K562 (cell line): ENCODE measurements around the gene FAM117B. TPM values are rescaled to one million over a fixed set of nuclear protein-coding genes. Genes with fewer than 3 reads are reported as not detected.

Experiments used
- CREB3L1 ChIP-seq: fragments of 450-650 bp; IDR thresholded peaks from 2 replicates; pipeline ENCODE4 v1.6.1; 2014; ENCODE audit warnings: low read depth, mild to moderate bottlenecking, moderate library complexity, borderline replicate concordance
- E2F3 ChIP-seq: fragments of 250-450 bp; sonication (Bioruptor Pico); IDR thresholded peaks from 2 replicates; pipeline ENCODE4 v1.4.0; 2020; ENCODE audit warnings: mild to moderate bottlenecking
- HNRNPLL ChIP-seq: fragments of 200-400 bp; formaldehyde crosslinking; IDR thresholded peaks from 2 replicates; pipeline ENCODE4 v1.6.1; 2017; ENCODE audit warnings: low read length, low read depth, mild to moderate bottlenecking; ENCODE audit not compliant: poor library complexity, severe bottlenecking
- RAD51 ChIP-seq: fragments of 450-650 bp; IDR thresholded peaks from 2 replicates; pipeline ENCODE4 v1.7.1; 2016; ENCODE audit warnings: low read depth, mild to moderate bottlenecking, borderline replicate concordance
- SRSF7 ChIP-seq: fragments of 200-400 bp; formaldehyde crosslinking; optimal IDR thresholded peaks from 2 replicates; pipeline ENCODE3; 2017; ENCODE audit warnings: mild to moderate bottlenecking, low read depth, low read length
- TARDBP ChIP-seq: fragments of 450-650 bp; IDR thresholded peaks from 2 replicates; pipeline ENCODE4 v1.6.1; 2016
- TCF15 ChIP-seq: fragments of 250-450 bp; sonication (Bioruptor Pico); IDR thresholded peaks from 2 replicates; pipeline ENCODE4 v1.8.0; 2022; ENCODE audit warnings: moderate library complexity, mild to moderate bottlenecking, inconsistent platforms
- THRB ChIP-seq: fragments of 450-650 bp; formaldehyde crosslinking; conservative IDR thresholded peaks from 2 replicates; pipeline ENCODE4 v1.4.0; 2022; ENCODE audit warnings: mild to moderate bottlenecking, missing genetic modification characterization
- ZBTB7A ChIP-seq: IDR thresholded peaks from 2 replicates; pipeline ENCODE4 v1.6.1; 2011; ENCODE audit warnings: low read depth, mild to moderate bottlenecking, low read length, moderate library complexity, borderline replicate concordance; ENCODE audit not compliant: control insufficient read depth
- ZNF589 ChIP-seq: fragments of 200-800 bp; sonication (Bioruptor generic); IDR thresholded peaks from 2 replicates; pipeline ENCODE4 v1.6.1; 2016; ENCODE audit warnings: low read depth, missing genetic modification characterization, missing compliant biosample characterization
- ZNF592 ChIP-seq: fragments of 450-650 bp; IDR thresholded peaks from 2 replicates; pipeline ENCODE4 v1.6.1; 2017; ENCODE audit warnings: antibody characterized with exemption, mild to moderate bottlenecking
- polyA plus RNA-seq, 8 experiments: library from polyadenylated mRNA; depleted of rRNA in 4 of 8; stranded (reverse) in 5 of 8; unstranded in 3 of 8; fragments of >200 nt; fragmentation: Nextera tagmentation in 2 of 8; fragmentation: Illumina TruSeq in 1 of 8; extraction: Ambion mirVana in 2 of 8; extraction: Trizol in 1 of 8; gene quantifications; 2 replicates each; pipeline versions ENCODE4 v1.2.1 to v1.2.3, GENCODE V29; 2011 to 2014; ENCODE audit warnings: inconsistent platforms in 1 of 8, missing spikeins in 1 of 8
- total RNA-seq, 7 experiments: library from RNA; depleted of rRNA in 6 of 7; stranded (reverse); fragments of >200 nt in 6 of 7; fragmentation: Illumina TruSeq in 2 of 7; extraction: Trizol in 2 of 7; gene quantifications; 2 replicates each; pipeline versions ENCODE4 v1.2.1 to v1.2.3, GENCODE V29; 2011 to 2021; ENCODE audit warnings: low replicate concordance in 1 of 7
- TF ChIP-seq, protein P1 (sequence below): fragments of 450-650 bp; formaldehyde crosslinking; IDR thresholded peaks from 2 replicates; pipeline ENCODE4 v1.4.0; 2020; ENCODE audit warnings: mild to moderate bottlenecking, moderate library complexity
- TF ChIP-seq, protein P2 (sequence below): fragments of 250-450 bp; sonication (Bioruptor Pico); IDR thresholded peaks from 2 replicates; pipeline ENCODE4 v1.4.0; 2020; ENCODE audit warnings: mild to moderate bottlenecking, moderate library complexity, borderline replicate concordance

The FAM117B gene
- total and polyA plus RNA-seq, 9 of the 15 experiments (the other 6 are each of a cell fraction or from before 2014, with no cell fraction given): 1.6 to 5.2 (median 2.6) TPM

DNA sequence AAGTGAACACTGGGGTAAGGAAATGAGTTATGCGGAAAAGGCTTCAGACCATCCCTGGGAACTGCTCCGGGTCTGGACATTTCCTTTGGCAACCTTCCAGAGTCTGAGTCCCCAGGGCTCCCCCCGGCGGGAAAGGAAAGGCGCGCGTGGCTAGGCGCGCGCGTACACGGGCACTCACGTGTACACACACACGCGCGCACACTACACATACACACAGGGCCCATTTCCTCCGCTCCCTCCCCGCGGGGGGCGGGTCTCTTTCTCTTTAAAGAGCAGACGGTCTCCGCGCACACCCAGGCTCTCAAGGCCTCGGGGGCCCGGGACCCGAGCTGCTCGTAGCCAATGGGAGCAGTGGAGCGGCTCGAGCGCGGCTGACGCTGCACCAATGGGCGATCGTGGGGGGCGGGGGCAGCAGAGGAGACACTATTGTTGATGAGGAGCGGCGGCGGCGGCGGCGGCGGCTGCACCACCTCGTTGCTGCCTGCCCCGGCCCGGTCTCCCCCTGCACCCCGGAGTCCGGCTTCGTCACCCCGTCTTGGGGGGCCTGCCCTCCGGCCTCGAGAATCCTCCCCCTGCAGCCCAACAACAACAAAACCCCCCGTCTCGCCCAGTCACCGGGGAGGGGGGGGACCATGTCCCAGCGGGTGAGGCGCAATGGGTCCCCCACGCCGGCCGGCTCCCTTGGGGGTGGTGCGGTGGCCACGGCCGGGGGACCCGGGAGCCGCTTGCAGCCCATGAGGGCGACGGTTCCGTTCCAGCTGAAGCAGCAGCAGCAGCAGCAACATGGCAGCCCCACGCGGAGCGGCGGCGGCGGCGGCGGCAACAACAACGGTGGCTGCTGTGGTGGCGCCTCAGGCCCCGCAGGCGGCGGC lies at the start of gene FAM117B (continued):
- no peak for TF ChIP-seq SRSF7
- TF ChIP-seq TCF15 (CRISPR knock-in tag): no peak
- peak; percentile 81; the same call in 1 of the 2 replicates for TF ChIP-seq TARDBP
- TF ChIP-seq, protein P1, sequence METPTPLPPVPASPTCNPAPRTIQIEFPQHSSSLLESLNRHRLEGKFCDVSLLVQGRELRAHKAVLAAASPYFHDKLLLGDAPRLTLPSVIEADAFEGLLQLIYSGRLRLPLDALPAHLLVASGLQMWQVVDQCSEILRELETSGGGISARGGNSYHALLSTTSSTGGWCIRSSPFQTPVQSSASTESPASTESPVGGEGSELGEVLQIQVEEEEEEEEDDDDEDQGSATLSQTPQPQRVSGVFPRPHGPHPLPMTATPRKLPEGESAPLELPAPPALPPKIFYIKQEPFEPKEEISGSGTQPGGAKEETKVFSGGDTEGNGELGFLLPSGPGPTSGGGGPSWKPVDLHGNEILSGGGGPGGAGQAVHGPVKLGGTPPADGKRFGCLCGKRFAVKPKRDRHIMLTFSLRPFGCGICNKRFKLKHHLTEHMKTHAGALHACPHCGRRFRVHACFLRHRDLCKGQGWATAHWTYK (CRISPR knock-in tag): no peak
- TF ChIP-seq, protein P2, sequence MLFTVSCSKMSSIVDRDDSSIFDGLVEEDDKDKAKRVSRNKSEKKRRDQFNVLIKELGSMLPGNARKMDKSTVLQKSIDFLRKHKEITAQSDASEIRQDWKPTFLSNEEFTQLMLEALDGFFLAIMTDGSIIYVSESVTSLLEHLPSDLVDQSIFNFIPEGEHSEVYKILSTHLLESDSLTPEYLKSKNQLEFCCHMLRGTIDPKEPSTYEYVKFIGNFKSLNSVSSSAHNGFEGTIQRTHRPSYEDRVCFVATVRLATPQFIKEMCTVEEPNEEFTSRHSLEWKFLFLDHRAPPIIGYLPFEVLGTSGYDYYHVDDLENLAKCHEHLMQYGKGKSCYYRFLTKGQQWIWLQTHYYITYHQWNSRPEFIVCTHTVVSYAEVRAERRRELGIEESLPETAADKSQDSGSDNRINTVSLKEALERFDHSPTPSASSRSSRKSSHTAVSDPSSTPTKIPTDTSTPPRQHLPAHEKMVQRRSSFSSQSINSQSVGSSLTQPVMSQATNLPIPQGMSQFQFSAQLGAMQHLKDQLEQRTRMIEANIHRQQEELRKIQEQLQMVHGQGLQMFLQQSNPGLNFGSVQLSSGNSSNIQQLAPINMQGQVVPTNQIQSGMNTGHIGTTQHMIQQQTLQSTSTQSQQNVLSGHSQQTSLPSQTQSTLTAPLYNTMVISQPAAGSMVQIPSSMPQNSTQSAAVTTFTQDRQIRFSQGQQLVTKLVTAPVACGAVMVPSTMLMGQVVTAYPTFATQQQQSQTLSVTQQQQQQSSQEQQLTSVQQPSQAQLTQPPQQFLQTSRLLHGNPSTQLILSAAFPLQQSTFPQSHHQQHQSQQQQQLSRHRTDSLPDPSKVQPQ (CRISPR knock-in tag): no peak
- no peak for TF ChIP-seq HNRNPLL
- no peak; the same call in 1 of the 2 replicates for TF ChIP-seq ZBTB7A
- no peak for TF ChIP-seq RAD51
- TF ChIP-seq THRB (CRISPR knock-in tag): no peak
- TF ChIP-seq CREB3L1: no peak; the same call in 1 of the 2 replicates
- TF ChIP-seq ZNF592: peak; percentile 58
- TF ChIP-seq ZNF589 (CRISPR knock-in tag): no peak
- no peak for TF ChIP-seq E2F3
